ENCODE results near the gene LIN54.

- TF ChIP-seq CTCF (IDR thresholded peaks at IDR 0.05) (no peak), YY1 (IDR thresholded peaks at IDR 0.05; ENCODE audit: low read depth) (no peak), RCOR1 (IDR thresholded peaks at IDR 0.05; ENCODE audit: low read length) (no peak), REST (IDR thresholded peaks at IDR 0.05; ENCODE audit: low read depth, low read length) (no peak), POLR2AphosphoS5 (IDR thresholded peaks at IDR 0.05; ENCODE audit: low read depth, low read length) (no peak), USF2 (IDR thresholded peaks at IDR 0.05; ENCODE audit: borderline replicate concordance, low read depth, low read length) (no peak), EZH2phosphoT487 (IDR thresholded peaks at IDR 0.05; ENCODE audit: borderline replicate concordance, low read depth) (no peak), TAF1 (IDR thresholded peaks at IDR 0.05; ENCODE audit: borderline replicate concordance, low read depth, low read length) (no peak), JUND (IDR thresholded peaks at IDR 0.05) (no peak), GATA2 (CRISPR knock-in tag; IDR thresholded peaks at IDR 0.05) (no peak), RAD21 (IDR thresholded peaks at IDR 0.05; ENCODE audit: low read length) (no peak), TEAD4 (IDR thresholded peaks at IDR 0.05; ENCODE audit: borderline replicate concordance, insufficient read depth) (no peak), ELF1 (IDR thresholded peaks at IDR 0.05) (no peak), FOXM1 (IDR thresholded peaks at IDR 0.05; ENCODE audit: low read depth) (no peak)
Observed at GRCh38 chr4:82998898-82999297, 11.7 kb downstream of the LIN54 start.
